ENCODE data around the gene SLC9A9.
"Not testable (repeated sequence)": the region's sequence is repeated elsewhere in the genome, so short reads cannot be mapped to it uniquely, and the experiment has no call there.

Gene SLC9A9

GRCh38 chr3:143439817-143440216 is 408.5 kb downstream of the SLC9A9 start:
- no peak for DNase-seq

- DNase-seq = no peak
Measured at GRCh38 chr3:143437405-143437804, 410.9 kb downstream of the SLC9A9 start.

GRCh38 chr3:143436231-143436930 is 411.9 kb downstream of the SLC9A9 start:
- DNase-seq = no peak

GRCh38 chr3:143433787-143434378 is 414.4 kb downstream of the SLC9A9 start:
- no peak for DNase-seq

- DNase-seq = not testable (repeated sequence)
Measured at GRCh38 chr3:143431298-143431697, 417.0 kb downstream of the SLC9A9 start.

- no peak for DNase-seq
Measured at GRCh38 chr3:143430568-143430967, 417.7 kb downstream of the SLC9A9 start.

- DNase-seq = no peak
Measured at GRCh38 chr3:143429628-143430514, 418.4 kb downstream of the SLC9A9 start.

GRCh38 chr3:143428294-143428693 is 420.0 kb downstream of the SLC9A9 start:
- no peak for DNase-seq

GRCh38 chr3:143427631-143428030 is 420.6 kb downstream of the SLC9A9 start:
- no peak for DNase-seq

- DNase-seq = no peak
Measured at GRCh38 chr3:143424874-143425273, 423.4 kb downstream of the SLC9A9 start.

GRCh38 chr3:143421556-143421955 is 426.7 kb downstream of the SLC9A9 start:
- DNase-seq = no peak

GRCh38 chr3:143419611-143420010 is 428.7 kb downstream of the SLC9A9 start:
- DNase-seq = no peak

GRCh38 chr3:143418391-143418790 is 429.9 kb downstream of the SLC9A9 start:
- no peak for DNase-seq

GRCh38 chr3:143416229-143416628 is 432.0 kb downstream of the SLC9A9 start:
- DNase-seq = no peak

GRCh38 chr3:143414571-143415253 is 433.6 kb downstream of the SLC9A9 start:
- DNase-seq = no peak

GRCh38 chr3:143413372-143413771 is 434.9 kb downstream of the SLC9A9 start:
- no peak for DNase-seq

- no peak for DNase-seq
Measured at GRCh38 chr3:143412084-143412483, 436.2 kb downstream of the SLC9A9 start.

GRCh38 chr3:143410259-143410658 is 438.0 kb downstream of the SLC9A9 start:
- DNase-seq = no peak

- no peak for DNase-seq
Measured at GRCh38 chr3:143408771-143409170, 439.5 kb downstream of the SLC9A9 start.

GRCh38 chr3:143402602-143403001 is 445.7 kb downstream of the SLC9A9 start:
- DNase-seq = no peak

GRCh38 chr3:143396790-143397189 is 451.5 kb downstream of the SLC9A9 start:
- DNase-seq = no peak

- DNase-seq = no peak
Measured at GRCh38 chr3:143389388-143389787, 458.9 kb downstream of the SLC9A9 start.

- no peak for DNase-seq
Measured at GRCh38 chr3:143387425-143387824, 460.8 kb downstream of the SLC9A9 start.
